Measurements from ENCODE around the gene POSTN. TPM values are rescaled to one million over a fixed set of nuclear protein-coding genes. Genes with fewer than 3 reads are reported as not detected.

POSTN gene
- polyA plus RNA-seq (2013) = 3.1 TPM in 2 replicates

DNA sequence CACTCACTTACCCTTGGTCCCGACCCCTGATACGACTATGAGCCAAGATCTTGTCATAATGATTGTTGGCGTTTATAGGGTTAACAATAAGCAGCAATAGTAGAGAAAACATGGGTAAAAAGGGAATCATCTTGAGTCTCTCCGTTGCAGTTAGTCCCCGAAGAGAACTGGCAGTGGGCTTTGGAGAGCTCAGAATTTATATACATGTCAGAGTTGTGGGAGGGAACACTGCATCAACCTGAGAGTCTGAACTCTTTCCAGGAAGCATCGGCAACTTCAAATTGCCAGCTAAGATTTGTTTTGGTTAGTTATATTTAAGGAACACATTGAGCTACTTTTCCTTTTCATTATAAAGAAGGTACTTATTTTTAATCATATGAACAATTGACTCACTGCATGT, at the start of gene POSTN:
Gene POSTN, minus strand, starts transcription at position 172 of the 400 bp plus-strand sequence. Its CDS starts 42 bp downstream, at position 130.
- H3K27ac ChIP-seq (ENCODE audit: low read depth, low read length) = no peak within 1 kb of the TSS
- no peaks in the 10 kb centered on the region for H3K79me2 ChIP-seq (ENCODE audit: control insufficient read depth, insufficient read depth, low read length, poor library complexity)
- DNase-seq = no peak
- no peak within 1 kb of the TSS for H3K9ac ChIP-seq (ENCODE audit: low read length)
- no peak within 1 kb of the TSS for H3K14ac ChIP-seq (ENCODE audit: low read length)
- H2BK12ac ChIP-seq (ENCODE audit: low read length) = no peak within 1 kb of the TSS
- H2AFZ ChIP-seq (ENCODE audit: insufficient read depth, low read length, poor library complexity) = no peak within 1 kb of the TSS
- H3K79me1 ChIP-seq (ENCODE audit: low read length) = no peaks in the 10 kb centered on the region
- H3K18ac ChIP-seq (ENCODE audit: low read length) = no peak within 1 kb of the TSS
- no peak within 1 kb of the TSS for H2BK5ac ChIP-seq (ENCODE audit: low read depth, low read length, poor library complexity)
- no peak within 1 kb of the TSS for H2AK5ac ChIP-seq (ENCODE audit: low read length)
- no peak within 1 kb of the TSS for H3K23ac ChIP-seq (ENCODE audit: low read length)
- H2BK120ac ChIP-seq (ENCODE audit: insufficient read depth, low read length, poor library complexity) = no peak within 1 kb of the TSS
- H4K91ac ChIP-seq (ENCODE audit: low read depth, low read length) = no peak within 1 kb of the TSS
- H3K9me3 ChIP-seq (ENCODE audit: insufficient read depth, low read depth, low read length) = no peaks in the 10 kb centered on the region
- no peak within 1 kb of the TSS for H4K12ac ChIP-seq (ENCODE audit: low read depth, low read length)
- H3K4me1 ChIP-seq (ENCODE audit: control insufficient read depth in 1 of 2, insufficient read depth in 2 of 2, low read length in 2 of 2) = no peaks in the 10 kb centered on the region
- H3K4ac ChIP-seq (ENCODE audit: low read depth, low read length) = no peak within 1 kb of the TSS
- peak within 1 kb of the TSS; percentile 19 for H3K4me2 ChIP-seq (ENCODE audit: low read length)
- H3K4me3 ChIP-seq (ENCODE audit: low read depth, low read length) = no peak within 1 kb of the TSS
- no peaks in the 10 kb centered on the region for H3K36me3 ChIP-seq (ENCODE audit: control insufficient read depth in 1 of 2, insufficient read depth in 2 of 2, low read length in 2 of 2)
- H3K27me3 ChIP-seq (ENCODE audit: insufficient read depth, low read length) = no peaks in the 10 kb centered on the region
- no peak within 1 kb of the TSS for H4K8ac ChIP-seq (ENCODE audit: low read depth, low read length)
- WGBS (ENCODE audit: extremely low coverage, insufficient coverage, insufficient read length) = no CpG with 5 or more reads among the region's 6 CpGs

DNA sequence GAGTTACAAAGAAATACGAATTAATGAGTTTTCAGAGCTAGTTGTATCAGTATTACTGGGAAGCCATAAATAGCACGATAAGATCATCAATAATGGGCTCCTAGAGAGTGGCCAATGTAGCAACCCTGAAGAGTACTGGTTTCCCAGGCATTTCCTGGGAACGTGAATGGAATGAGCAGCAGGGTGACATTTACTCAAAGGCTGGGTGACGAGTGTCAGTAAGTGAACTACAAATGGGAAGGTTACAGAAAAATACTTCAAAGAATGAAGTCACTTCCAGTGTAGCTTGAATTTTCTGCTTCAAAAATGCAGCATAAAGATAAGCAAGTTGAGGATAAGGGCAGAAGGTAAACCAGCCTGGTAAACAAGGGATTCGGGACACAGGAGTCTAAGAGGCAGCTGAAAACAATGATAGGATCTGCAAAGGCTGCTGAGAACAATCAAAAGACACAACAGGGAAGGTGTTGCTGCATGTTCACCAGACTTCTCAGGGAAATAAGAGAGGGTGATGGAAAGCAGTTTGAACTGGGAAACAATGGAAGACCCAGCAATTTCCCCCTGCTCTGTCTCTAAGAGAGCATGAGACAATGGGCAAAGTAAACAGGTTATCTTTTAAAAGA, 48.6 kb upstream of the POSTN start:
- Histone ChIP-seq H3K36me3 (ENCODE audit: control insufficient read depth in 1 of 2, insufficient read depth in 2 of 2, low read length in 2 of 2) (no peaks in the 10 kb centered on the region), H3K4ac (ENCODE audit: low read depth, low read length) (no peak overlapping the region), H2BK120ac (ENCODE audit: insufficient read depth, low read length, poor library complexity) (no peak overlapping the region), H3K4me2 (ENCODE audit: low read length) (no peak overlapping the region), H4K12ac (ENCODE audit: low read depth, low read length) (no peak overlapping the region), H3K18ac (ENCODE audit: low read length) (no peak overlapping the region), H3K4me1 (ENCODE audit: control insufficient read depth in 1 of 2, insufficient read depth in 2 of 2, low read length in 2 of 2) (peaks cover 0 to 2% of the 10 kb centered on the region in 2 experiments), H3K9me3 (ENCODE audit: insufficient read depth, low read depth, low read length) (no peaks in the 10 kb centered on the region), H3K27me3 (ENCODE audit: insufficient read depth, low read length) (no peaks in the 10 kb centered on the region), H3K4me3 (ENCODE audit: low read depth, low read length) (no peak overlapping the region), H4K91ac (ENCODE audit: low read depth, low read length) (no peak overlapping the region), H2BK5ac (ENCODE audit: low read depth, low read length, poor library complexity) (no peak overlapping the region), H3K27ac (ENCODE audit: low read depth, low read length) (peak overlapping the region; percentile 42), H2BK12ac (ENCODE audit: low read length) (no peak overlapping the region), H3K23ac (ENCODE audit: low read length) (no peak overlapping the region), H3K14ac (ENCODE audit: low read length) (no peak overlapping the region), H4K8ac (ENCODE audit: low read depth, low read length) (no peak overlapping the region), H2AK5ac (ENCODE audit: low read length) (no peak overlapping the region), H3K79me2 (ENCODE audit: control insufficient read depth, insufficient read depth, low read length, poor library complexity) (no peaks in the 10 kb centered on the region), H3K9ac (ENCODE audit: low read length) (no peak overlapping the region), H2AFZ (ENCODE audit: insufficient read depth, low read length, poor library complexity) (no peak overlapping the region), H3K79me1 (ENCODE audit: low read length) (no peaks in the 10 kb centered on the region)
- peak; percentile 83 to 93 for DNase-seq
- WGBS (ENCODE audit: extremely low coverage, insufficient coverage, insufficient read length) = no CpG with 5 or more reads among the region's 5 CpGs

DNA sequence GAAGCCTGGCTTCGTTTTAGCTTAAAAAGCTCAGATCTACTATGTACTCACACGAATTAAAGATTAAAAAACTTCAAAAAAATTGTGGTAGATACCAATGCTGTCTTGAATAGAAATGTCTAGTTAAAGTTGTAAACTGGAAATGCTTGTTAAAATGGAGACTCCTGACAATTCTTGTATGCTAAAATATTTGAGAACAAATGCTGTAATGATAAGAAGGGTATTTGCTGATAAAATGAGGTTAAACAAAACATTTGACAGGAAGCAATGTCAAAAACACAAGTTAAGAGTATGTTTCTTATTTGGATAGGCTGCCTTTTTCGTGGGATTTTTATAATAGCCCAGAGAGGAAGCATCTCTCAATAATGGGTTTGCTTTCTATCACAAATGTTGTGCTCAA, 48.0 kb upstream of the POSTN start:
- Histone ChIP-seq H3K4me2 (ENCODE audit: low read length) (no peak overlapping the region), H3K4ac (ENCODE audit: low read depth, low read length) (no peak overlapping the region), H2BK12ac (ENCODE audit: low read length) (no peak overlapping the region), H3K4me3 (ENCODE audit: low read depth, low read length) (no peak overlapping the region), H3K27me3 (ENCODE audit: insufficient read depth, low read length) (no peaks in the 10 kb centered on the region), H2BK120ac (ENCODE audit: insufficient read depth, low read length, poor library complexity) (no peak overlapping the region), H3K14ac (ENCODE audit: low read length) (no peak overlapping the region), H3K23ac (ENCODE audit: low read length) (no peak overlapping the region), H4K91ac (ENCODE audit: low read depth, low read length) (no peak overlapping the region), H3K9me3 (ENCODE audit: insufficient read depth, low read depth, low read length) (no peaks in the 10 kb centered on the region), H3K36me3 (ENCODE audit: control insufficient read depth in 1 of 2, insufficient read depth in 2 of 2, low read length in 2 of 2) (no peaks in the 10 kb centered on the region), H4K8ac (ENCODE audit: low read depth, low read length) (no peak overlapping the region), H3K79me2 (ENCODE audit: control insufficient read depth, insufficient read depth, low read length, poor library complexity) (no peaks in the 10 kb centered on the region), H2AFZ (ENCODE audit: insufficient read depth, low read length, poor library complexity) (no peak overlapping the region), H3K27ac (ENCODE audit: low read depth, low read length) (no peak overlapping the region), H2AK5ac (ENCODE audit: low read length) (no peak overlapping the region), H3K9ac (ENCODE audit: low read length) (no peak overlapping the region), H3K18ac (ENCODE audit: low read length) (no peak overlapping the region), H2BK5ac (ENCODE audit: low read depth, low read length, poor library complexity) (no peak overlapping the region), H3K4me1 (ENCODE audit: control insufficient read depth in 1 of 2, insufficient read depth in 2 of 2, low read length in 2 of 2) (peaks cover 0 to 2% of the 10 kb centered on the region in 2 experiments), H3K79me1 (ENCODE audit: low read length) (no peaks in the 10 kb centered on the region), H4K12ac (ENCODE audit: low read depth, low read length) (no peak overlapping the region)
- DNase-seq = peak in 1 of 2 donors; percentile 35
- no CpG with 5 or more reads among the region's 3 CpGs for WGBS (ENCODE audit: extremely low coverage, insufficient coverage, insufficient read length)

DNA sequence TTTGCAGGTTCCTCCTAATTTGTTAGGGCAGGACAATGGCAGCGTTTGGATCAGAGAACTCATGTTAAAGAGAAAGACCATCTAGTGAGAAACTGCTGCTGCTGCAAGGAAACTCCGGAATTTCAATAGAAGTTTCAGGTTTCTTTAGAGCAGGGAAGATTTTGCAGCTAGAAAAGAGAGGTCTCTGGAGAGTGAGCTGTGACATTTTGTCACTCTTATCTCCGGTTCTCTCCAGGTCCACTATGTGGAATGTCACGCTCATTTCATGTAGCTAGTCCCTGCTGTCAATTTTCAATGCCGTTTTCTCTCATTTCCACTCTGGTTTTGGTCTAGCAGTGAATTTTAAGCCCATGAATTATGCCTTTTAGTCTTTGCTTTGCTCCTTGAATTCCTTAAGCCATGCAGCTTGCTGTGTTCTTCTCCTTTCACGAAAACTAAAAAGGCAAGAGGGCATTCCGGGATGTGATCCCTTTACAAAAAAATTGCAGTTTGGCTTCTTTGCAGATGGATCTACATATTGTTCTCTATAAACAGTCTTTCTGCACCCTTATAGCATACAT, 46.7 kb upstream of the POSTN start:
- Histone ChIP-seq H3K4me2 (ENCODE audit: low read length) (no peak overlapping the region), H3K27me3 (ENCODE audit: insufficient read depth, low read length) (no peaks in the 10 kb centered on the region), H2BK120ac (ENCODE audit: insufficient read depth, low read length, poor library complexity) (no peak overlapping the region), H3K14ac (ENCODE audit: low read length) (no peak overlapping the region), H3K9me3 (ENCODE audit: insufficient read depth, low read depth, low read length) (no peaks in the 10 kb centered on the region), H3K9ac (ENCODE audit: low read length) (no peak overlapping the region), H2BK12ac (ENCODE audit: low read length) (no peak overlapping the region), H4K91ac (ENCODE audit: low read depth, low read length) (no peak overlapping the region), H2AFZ (ENCODE audit: insufficient read depth, low read length, poor library complexity) (no peak overlapping the region), H3K18ac (ENCODE audit: low read length) (no peak overlapping the region), H3K79me1 (ENCODE audit: low read length) (no peaks in the 10 kb centered on the region), H3K4ac (ENCODE audit: low read depth, low read length) (no peak overlapping the region), H3K36me3 (ENCODE audit: control insufficient read depth in 1 of 2, insufficient read depth in 2 of 2, low read length in 2 of 2) (no peaks in the 10 kb centered on the region), H3K23ac (ENCODE audit: low read length) (peak overlapping the region; percentile 68), H3K4me3 (ENCODE audit: low read depth, low read length) (no peak overlapping the region), H4K12ac (ENCODE audit: low read depth, low read length) (no peak overlapping the region), H4K8ac (ENCODE audit: low read depth, low read length) (no peak overlapping the region), H2AK5ac (ENCODE audit: low read length) (no peak overlapping the region), H3K79me2 (ENCODE audit: control insufficient read depth, insufficient read depth, low read length, poor library complexity) (no peaks in the 10 kb centered on the region), H3K27ac (ENCODE audit: low read depth, low read length) (no peak overlapping the region), H3K4me1 (ENCODE audit: control insufficient read depth in 1 of 2, insufficient read depth in 2 of 2, low read length in 2 of 2) (peaks cover 0 to 2% of the 10 kb centered on the region in 2 experiments), H2BK5ac (ENCODE audit: low read depth, low read length, poor library complexity) (no peak overlapping the region)
- no CpG with 5 or more reads among the region's 7 CpGs for WGBS (ENCODE audit: extremely low coverage, insufficient coverage, insufficient read length)
- DNase-seq = no peak
